DMS114 treated with DMSO at 0.1 percent for 48 hours (cell line): Measurements from ENCODE around the gene PPP1R1A.

Experiments used
- DNase-seq: peaks from one replicate; lab custom pipeline; 2025; ENCODE audit not compliant: unreplicated experiment; lab: John Stamatoyannopoulos, UW

PPP1R1A gene

GRCh38 chr12:54588110-54588889 lies at the start of gene PPP1R1A:
PPP1R1A (minus strand) TSS chr12:54588659; CDS start chr12:54588488, 171 bp downstream.
- no peak for DNase-seq

- DNase-seq: no peak
These were observed 46.3 kb upstream of the PPP1R1A start, which contains the start of gene LACRT for GRCh38 chr12:54634795-54635194. LACRT (minus strand) TSS chr12:54634895; CDS start chr12:54634841, 54 bp downstream.

GRCh38 chr12:54631988-54632728 lies 43.7 kb upstream of the PPP1R1A start:
- no peak for DNase-seq

- DNase-seq: no peak
These were observed 43.1 kb upstream of the PPP1R1A start for GRCh38 chr12:54631551-54631950.

- DNase-seq: no peak
These were observed 41.5 kb upstream of the PPP1R1A start for GRCh38 chr12:54629925-54630324.

- no peak for DNase-seq
These were observed 39.9 kb upstream of the PPP1R1A start for GRCh38 chr12:54628186-54628846.

- DNase-seq: no peak
These were observed 38.8 kb upstream of the PPP1R1A start for GRCh38 chr12:54627304-54627703.

- DNase-seq: no peak
These were observed 37.1 kb upstream of the PPP1R1A start for GRCh38 chr12:54625598-54625997.

GRCh38 chr12:54624315-54625279 lies 36.1 kb upstream of the PPP1R1A start:
- DNase-seq: no peak

GRCh38 chr12:54622463-54623183 lies 34.2 kb upstream of the PPP1R1A start:
- peak; percentile 17 for DNase-seq

GRCh38 chr12:54616933-54617680 lies 28.6 kb upstream of the PPP1R1A start:
- no peak for DNase-seq

GRCh38 chr12:54612225-54612750 lies 23.8 kb upstream of the PPP1R1A start:
- DNase-seq: no peak

- DNase-seq: no peak
These were observed 23.3 kb upstream of the PPP1R1A start for GRCh38 chr12:54611715-54612149.

- no peak for DNase-seq
These were observed 20.3 kb upstream of the PPP1R1A start for GRCh38 chr12:54608769-54609168.

- DNase-seq: no peak
These were observed 19.7 kb upstream of the PPP1R1A start for GRCh38 chr12:54608156-54608555.

- DNase-seq: no peak
These were observed 18.1 kb upstream of the PPP1R1A start for GRCh38 chr12:54606556-54606955.

GRCh38 chr12:54605138-54605970 lies 16.9 kb upstream of the PPP1R1A start:
- no peak for DNase-seq

- DNase-seq: no peak
These were observed 16.0 kb upstream of the PPP1R1A start for GRCh38 chr12:54604436-54604835.
